ENCODE results near the gene TSPEAR.

TSPEAR gene

GRCh38 chr21:44524414-44525371 is 186.7 kb downstream of the TSPEAR start:
- DNase-seq, result no peak

GRCh38 chr21:44523567-44524413 is 187.6 kb downstream of the TSPEAR start:
- no peak for DNase-seq

GRCh38 chr21:44522753-44523204 is 188.6 kb downstream of the TSPEAR start:
- no peak for DNase-seq

GRCh38 chr21:44521928-44522752 is 189.2 kb downstream of the TSPEAR start:
- no peak for DNase-seq

- no peak for DNase-seq
Observed at GRCh38 chr21:44521301-44521927, 190.0 kb downstream of the TSPEAR start.

GRCh38 chr21:44520326-44521300 is 190.8 kb downstream of the TSPEAR start:
- no peak for DNase-seq

- no peak for DNase-seq
Observed at GRCh38 chr21:44519346-44520325, 191.7 kb downstream of the TSPEAR start.

GRCh38 chr21:44518686-44519085 is 192.7 kb downstream of the TSPEAR start:
- DNase-seq, result no peak

- DNase-seq, result no peak
Observed at GRCh38 chr21:44517175-44517899, 194.0 kb downstream of the TSPEAR start.

GRCh38 chr21:44516828-44517174 is 194.6 kb downstream of the TSPEAR start:
- DNase-seq, result no peak

GRCh38 chr21:44516342-44516741 is 195.0 kb downstream of the TSPEAR start:
- DNase-seq, result no peak

- no peak for DNase-seq
Observed at GRCh38 chr21:44515359-44516165, 195.8 kb downstream of the TSPEAR start.

- no peak for DNase-seq
Observed at GRCh38 chr21:44514746-44515358, 196.5 kb downstream of the TSPEAR start.

- no peak for DNase-seq
Observed at GRCh38 chr21:44514218-44514520, 197.2 kb downstream of the TSPEAR start.

GRCh38 chr21:44513389-44514217 is 197.8 kb downstream of the TSPEAR start:
- peak; percentile 65 for DNase-seq

- DNase-seq, result peak; percentile 40
Observed at GRCh38 chr21:44512496-44513388, 198.6 kb downstream of the TSPEAR start.
